ENCODE results near the gene SMTNL2.

DNA sequence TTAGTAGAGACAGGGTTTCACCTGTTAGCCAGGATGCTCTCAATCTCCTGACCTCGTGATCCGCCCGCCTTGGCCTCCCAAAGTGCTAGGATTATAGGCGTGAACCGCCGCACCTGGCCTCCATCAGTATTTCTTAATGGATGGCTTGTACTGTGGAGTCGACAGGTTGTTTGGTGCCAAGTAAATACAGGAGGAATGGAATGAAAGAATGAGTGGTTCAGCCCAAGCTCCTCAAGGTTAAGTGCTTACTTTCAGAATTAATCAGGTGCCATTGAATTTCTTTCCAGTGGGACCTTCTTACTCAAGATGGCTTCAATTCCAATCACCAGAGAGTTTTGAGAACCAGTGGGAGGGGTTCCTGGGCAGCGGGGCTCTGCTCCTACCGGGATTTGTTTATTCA lies 32.1 kb downstream of the SMTNL2 start:
- TF ChIP-seq POLR2A (IDR thresholded peaks at IDR 0.05; ENCODE audit: low read depth, low read length) (no peak), POLR2AphosphoS5 (IDR thresholded peaks at IDR 0.05; ENCODE audit: low read depth, low read length) (no peak), TAF1 (IDR thresholded peaks at IDR 0.05; ENCODE audit: borderline replicate concordance, low read depth, low read length) (no peak)

All from GM12892 (cell line).